ENCODE results near the gene SNX18.

SNX18 gene

GRCh38 chr5:54594181-54594580 is 76.6 kb downstream of the SNX18 start:
- no peak overlapping the region for H3K27ac ChIP-seq (ENCODE audit: extremely low read depth, low read depth, low read length)
- CTCF ChIA-PET, result no interaction called here
- H3K4me1 ChIP-seq (ENCODE audit: control insufficient read depth, insufficient read depth, low read length), result no peaks in the 10 kb centered on the region; the same call in 1 of the 2 replicates
- no peak overlapping the region for H3K4me3 ChIP-seq (ENCODE audit: low read depth, low read length)
- H3K9me3 ChIP-seq (ENCODE audit: control insufficient read depth, insufficient read depth, low read depth, low read length), result no peaks in the 10 kb centered on the region
- H3K36me3 ChIP-seq (ENCODE audit: control insufficient read depth in 2 of 2, insufficient read depth in 1 of 2, low read length in 2 of 2), result no peaks in the 10 kb centered on the region
- no peak for TF ChIP-seq ZNF175 (tag by site-specific recombination; IDR thresholded peaks at IDR 0.05)
- TF ChIP-seq PRDM1 (tag by site-specific recombination; IDR thresholded peaks at IDR 0.05), result no peak
- no peak for TF ChIP-seq KLF17 (tag by site-specific recombination; IDR thresholded peaks at IDR 0.05)
- no peak for TF ChIP-seq ZNF785 (tag by site-specific recombination; IDR thresholded peaks at IDR 0.05)
- POLR2A ChIA-PET, result no interaction called here

GRCh38 chr5:54595721-54596120 is 78.2 kb downstream of the SNX18 start:
- Histone ChIP-seq H3K36me3 (ENCODE audit: control insufficient read depth in 2 of 2, insufficient read depth in 1 of 2, low read length in 2 of 2) (no peaks in the 10 kb centered on the region), H3K4me3 (ENCODE audit: low read depth, low read length) (no peak overlapping the region), H3K4me1 (ENCODE audit: control insufficient read depth, insufficient read depth, low read length) (no peaks in the 10 kb centered on the region; the same call in 1 of the 2 replicates), H3K27ac (ENCODE audit: extremely low read depth, low read depth, low read length) (no peak overlapping the region), H3K9me3 (ENCODE audit: control insufficient read depth, insufficient read depth, low read depth, low read length) (no peaks in the 10 kb centered on the region)
- POLR2A ChIA-PET, result no interaction called here
- no peak for TF ChIP-seq ZNF510 (tag by site-specific recombination; IDR thresholded peaks at IDR 0.05; ENCODE audit: insufficient replicate concordance)
- no peak for TF ChIP-seq HOXD13 (CRISPR knock-in tag; IDR thresholded peaks at IDR 0.05; ENCODE audit: borderline replicate concordance)
- TF ChIP-seq ZNF184 (tag by site-specific recombination; IDR thresholded peaks at IDR 0.05), result no peak
- TF ChIP-seq GFI1B (tag by site-specific recombination; IDR thresholded peaks at IDR 0.05), result no peak
- TF ChIP-seq ZNF548 (tag by site-specific recombination; IDR thresholded peaks at IDR 0.05), result no peak
- TF ChIP-seq ZNF692 (tag by site-specific recombination; IDR thresholded peaks at IDR 0.05), result no peak
- TF ChIP-seq ZNF335 (tag by site-specific recombination; conservative IDR thresholded peaks at IDR 0.05), result no peak
- no peak for TF ChIP-seq ZNF629 (tag by site-specific recombination; IDR thresholded peaks at IDR 0.05)
- no peak for TF ChIP-seq ZNF350 (tag by site-specific recombination; IDR thresholded peaks at IDR 0.05)
- TF ChIP-seq ZBTB6 (tag by site-specific recombination; IDR thresholded peaks at IDR 0.05), result no peak
- TF ChIP-seq TRIM28 (IDR thresholded peaks at IDR 0.05; ENCODE audit: borderline replicate concordance, low read length), result no peak
- no peak for TF ChIP-seq ZNF530 (tag by site-specific recombination; IDR thresholded peaks at IDR 0.05; ENCODE audit: low read depth)
- TF ChIP-seq ZNF292 (tag by site-specific recombination; IDR thresholded peaks at IDR 0.05; ENCODE audit: borderline replicate concordance, low read depth), result no peak
- TF ChIP-seq ZBTB49 (tag by site-specific recombination; IDR thresholded peaks at IDR 0.05; ENCODE audit: low read depth), result no peak
- TF ChIP-seq, protein P1, sequence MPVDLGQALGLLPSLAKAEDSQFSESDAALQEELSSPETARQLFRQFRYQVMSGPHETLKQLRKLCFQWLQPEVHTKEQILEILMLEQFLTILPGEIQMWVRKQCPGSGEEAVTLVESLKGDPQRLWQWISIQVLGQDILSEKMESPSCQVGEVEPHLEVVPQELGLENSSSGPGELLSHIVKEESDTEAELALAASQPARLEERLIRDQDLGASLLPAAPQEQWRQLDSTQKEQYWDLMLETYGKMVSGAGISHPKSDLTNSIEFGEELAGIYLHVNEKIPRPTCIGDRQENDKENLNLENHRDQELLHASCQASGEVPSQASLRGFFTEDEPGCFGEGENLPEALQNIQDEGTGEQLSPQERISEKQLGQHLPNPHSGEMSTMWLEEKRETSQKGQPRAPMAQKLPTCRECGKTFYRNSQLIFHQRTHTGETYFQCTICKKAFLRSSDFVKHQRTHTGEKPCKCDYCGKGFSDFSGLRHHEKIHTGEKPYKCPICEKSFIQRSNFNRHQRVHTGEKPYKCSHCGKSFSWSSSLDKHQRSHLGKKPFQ (tag by site-specific recombination; IDR thresholded peaks at IDR 0.05), result no peak
- TF ChIP-seq ZNF561 (tag by site-specific recombination; IDR thresholded peaks at IDR 0.05; ENCODE audit: borderline replicate concordance), result no peak
- TF ChIP-seq ZNF146 (tag by site-specific recombination; IDR thresholded peaks at IDR 0.05), result no peak
- TF ChIP-seq, protein P2, sequence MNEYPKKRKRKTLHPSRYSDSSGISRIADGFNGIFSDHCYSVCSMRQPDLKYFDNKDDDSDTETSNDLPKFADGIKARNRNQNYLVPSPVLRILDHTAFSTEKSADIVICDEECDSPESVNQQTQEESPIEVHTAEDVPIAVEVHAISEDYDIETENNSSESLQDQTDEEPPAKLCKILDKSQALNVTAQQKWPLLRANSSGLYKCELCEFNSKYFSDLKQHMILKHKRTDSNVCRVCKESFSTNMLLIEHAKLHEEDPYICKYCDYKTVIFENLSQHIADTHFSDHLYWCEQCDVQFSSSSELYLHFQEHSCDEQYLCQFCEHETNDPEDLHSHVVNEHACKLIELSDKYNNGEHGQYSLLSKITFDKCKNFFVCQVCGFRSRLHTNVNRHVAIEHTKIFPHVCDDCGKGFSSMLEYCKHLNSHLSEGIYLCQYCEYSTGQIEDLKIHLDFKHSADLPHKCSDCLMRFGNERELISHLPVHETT (tag by site-specific recombination; IDR thresholded peaks at IDR 0.05), result no peak
- CTCF ChIA-PET, result no interaction called here
